Mesendoderm (in vitro differentiated cells): Measurements from ENCODE around the gene GNG7.

Experiments
- DNase-seq: peaks from one replicate; pipeline ENCODE4 v3.0.0; 2013
- H2AK5ac ChIP-seq: 2 replicates; pipeline ENCODE4 v1.6.1; 2013; ENCODE audit warnings: low read length, inconsistent platforms
- H2BK120ac ChIP-seq: 2 replicates; pipeline ENCODE4 v1.6.1; 2013; ENCODE audit warnings: low read depth, mild to moderate bottlenecking, low read length, moderate library complexity, mixed read lengths
- H2BK15ac ChIP-seq: replicated peaks from 2 replicates; pipeline ENCODE4 v1.6.1; 2013; ENCODE audit warnings: low read depth, mild to moderate bottlenecking, moderate library complexity
- H2BK5ac ChIP-seq: 2 replicates; pipeline ENCODE4 v1.6.1; 2013; ENCODE audit warnings: low read length, inconsistent platforms
- H3K18ac ChIP-seq: 2 replicates; pipeline ENCODE4 v1.6.1; 2013; ENCODE audit warnings: mild to moderate bottlenecking, low read length, mixed read lengths
- H3K23ac ChIP-seq: one replicate; pipeline ENCODE4 v1.6.1; 2013; ENCODE audit warnings: low read length
- H3K27ac ChIP-seq: 2 replicates; pipeline ENCODE4 v1.5.1; 2013; ENCODE audit warnings: low read depth, mild to moderate bottlenecking, inconsistent platforms, low read length, moderate library complexity
- H3K27me3 ChIP-seq: 2 replicates; pipeline ENCODE4 v1.6.1; 2013; ENCODE audit warnings: low read length, control low read depth, mild to moderate bottlenecking, inconsistent platforms; ENCODE audit not compliant: insufficient read depth, poor library complexity
- H3K36me3 ChIP-seq: 2 replicates; pipeline ENCODE4 v1.6.1; 2013; ENCODE audit warnings: low read length, inconsistent platforms; ENCODE audit not compliant: control insufficient read depth, insufficient read depth
- H3K4ac ChIP-seq: one replicate; pipeline ENCODE4 v1.6.1; 2013; ENCODE audit warnings: low read depth, mild to moderate bottlenecking, low read length, moderate library complexity
- H3K4me1 ChIP-seq: 2 replicates; pipeline ENCODE4 v1.6.1; 2013; ENCODE audit warnings: low read depth, low read length, inconsistent platforms; ENCODE audit not compliant: control insufficient read depth
- H3K4me2 ChIP-seq: 2 replicates; pipeline ENCODE4 v1.6.1; 2013; ENCODE audit warnings: low read length
- H3K4me3 ChIP-seq: 2 replicates; pipeline ENCODE4 v1.5.1; 2013; ENCODE audit warnings: mild to moderate bottlenecking, low read length
- H3K56ac ChIP-seq: one replicate; pipeline ENCODE4 v1.6.1; 2013; ENCODE audit warnings: low read length
- H3K79me1 ChIP-seq: 2 replicates; pipeline ENCODE4 v1.6.1; 2013; ENCODE audit warnings: low read length, inconsistent platforms
- H3K79me2 ChIP-seq: 2 replicates; pipeline ENCODE4 v1.6.1; 2013; ENCODE audit warnings: mild to moderate bottlenecking, low read length; ENCODE audit not compliant: control insufficient read depth, insufficient read depth
- H3K9ac ChIP-seq: 2 replicates; pipeline ENCODE4 v1.6.1; 2013; ENCODE audit warnings: low read length, inconsistent platforms
- H4K5ac ChIP-seq: one replicate; pipeline ENCODE4 v1.6.1; 2013; ENCODE audit warnings: low read length
- H4K8ac ChIP-seq: one replicate; pipeline ENCODE4 v1.6.1; 2013; ENCODE audit warnings: low read depth, mild to moderate bottlenecking, control low read depth, low read length, moderate library complexity
- WGBS: extraction: QIAGEN DNeasy Blood & Tissue Kit; methylation state at CpG from one replicate; pipeline ENCODE4 v1.1.7; 2013; ENCODE audit warnings: low lambda C conversion rate, missing lambda C conversion rate; ENCODE audit not compliant: insufficient coverage; ENCODE audit errors: extremely low coverage; 5-methylcytosine and 5-hydroxymethylcytosine counted together

GNG7 gene

DNA sequence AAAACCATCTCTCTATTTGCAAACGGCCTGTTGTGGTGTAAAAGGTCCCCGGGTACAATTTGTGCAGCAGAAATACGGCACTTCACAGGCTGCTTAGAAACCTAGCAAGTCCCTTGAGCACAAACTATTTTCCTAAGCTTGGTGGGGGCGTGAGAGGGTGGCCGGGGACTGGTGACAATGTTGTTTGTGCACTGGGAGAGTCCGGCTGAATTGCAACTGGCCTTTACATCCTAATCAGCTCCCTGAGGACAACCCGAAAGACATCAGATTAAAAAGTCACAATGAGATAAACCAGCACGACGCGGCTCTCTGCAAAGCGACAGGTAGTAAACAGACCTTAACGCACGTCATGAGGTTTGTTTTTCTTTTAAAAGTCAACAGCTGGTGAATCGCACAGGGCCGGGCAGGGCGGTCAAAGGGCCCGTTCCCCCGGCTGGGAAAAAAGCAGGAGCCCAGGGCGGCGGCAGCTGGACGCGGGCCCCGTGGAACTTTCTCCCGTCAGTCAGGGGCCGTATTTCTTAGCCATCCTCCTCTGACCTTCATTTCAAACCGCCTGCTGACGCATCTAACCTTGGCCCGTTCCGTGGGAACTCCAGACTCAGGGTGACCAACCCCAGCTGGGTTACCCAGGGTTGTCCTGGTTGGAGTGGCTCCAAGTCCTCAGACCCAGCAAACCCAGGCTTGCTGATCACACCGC is 114.3 kb downstream of the GNG7 start:
- peak; percentile 50 for DNase-seq
- H3K27ac ChIP-seq = peak overlapping the region; percentile 60

DNA sequence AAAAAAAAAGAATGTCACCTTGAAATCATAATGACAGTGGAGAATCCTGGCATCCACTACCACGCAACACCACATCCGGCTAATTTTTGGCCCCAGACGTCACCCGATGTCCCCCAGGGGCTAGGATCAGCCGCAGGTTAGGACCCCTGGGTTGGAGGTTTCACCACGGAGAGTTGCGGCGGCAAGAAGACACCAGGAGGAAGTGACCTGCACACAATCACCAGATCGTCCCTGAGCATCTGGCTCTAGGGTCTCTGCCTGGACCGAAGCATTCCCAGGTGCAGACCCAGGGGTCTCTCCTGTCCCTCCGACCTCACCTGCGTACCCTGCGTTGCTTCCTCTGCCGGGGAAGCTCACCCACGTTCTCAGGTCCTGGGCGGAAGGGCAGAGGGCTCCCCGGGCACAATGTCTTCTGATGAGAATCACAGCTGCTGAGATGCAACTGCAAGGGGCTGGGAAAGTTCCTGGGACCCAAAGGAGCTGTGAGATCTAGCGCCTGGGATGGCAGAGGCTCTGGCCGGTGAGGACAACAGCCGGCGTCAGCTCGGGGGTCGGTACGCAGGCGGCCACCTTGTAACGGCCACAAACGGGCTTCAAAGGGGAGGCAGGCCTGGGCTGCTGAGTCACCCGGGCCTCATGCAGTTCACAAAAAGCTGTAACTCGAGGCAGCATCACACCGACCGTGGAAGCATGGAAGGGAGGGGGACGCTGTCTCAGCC is 115.3 kb downstream of the GNG7 start:
- peak; percentile 78 for DNase-seq
- H3K36me3 ChIP-seq = no peaks in the 10 kb centered on the region
- peaks cover 12% of the 10 kb centered on the region for H3K4me1 ChIP-seq
- no peaks in the 10 kb centered on the region for H3K27me3 ChIP-seq
- no peak overlapping the region for H3K4me3 ChIP-seq
- no peak overlapping the region for H2BK15ac ChIP-seq
- peak overlapping the region; percentile 28 for H3K18ac ChIP-seq
- H3K79me1 ChIP-seq = no peaks in the 10 kb centered on the region
- no peak overlapping the region for H4K8ac ChIP-seq
- no CpG with 5 or more reads among the region's 32 CpGs for WGBS
- peak overlapping the region; percentile 84 for H3K4ac ChIP-seq
- H4K5ac ChIP-seq = no peak overlapping the region
- H3K4me2 ChIP-seq = no peak overlapping the region
- peak overlapping the region; percentile 98 for H2AK5ac ChIP-seq
- peak overlapping the region; percentile 32 for H2BK120ac ChIP-seq
- H3K27ac ChIP-seq = no peak overlapping the region
- H3K23ac ChIP-seq = peak overlapping the region; percentile 69
- no peaks in the 10 kb centered on the region for H3K79me2 ChIP-seq
- H3K56ac ChIP-seq = peak overlapping the region; percentile 88
- no peak overlapping the region for H3K9ac ChIP-seq
- peak overlapping the region; percentile 67 for H2BK5ac ChIP-seq

More for the DNA sequence above, 114.3 kb downstream of the GNG7 start:
- Histone ChIP-seq H3K27me3 (no peaks in the 10 kb centered on the region), H3K4me1 (peaks cover 12% of the 10 kb centered on the region), H3K56ac (peak overlapping the region; percentile 88), H2BK120ac (no peak overlapping the region), H3K4ac (peak overlapping the region; percentile 74), H3K4me3 (no peak overlapping the region), H2BK15ac (peak overlapping the region; percentile 20), H3K9ac (no peak overlapping the region), H3K79me2 (no peaks in the 10 kb centered on the region), H4K5ac (no peak overlapping the region), H2BK5ac (peak overlapping the region; percentile 50), H3K4me2 (no peak overlapping the region), H3K36me3 (no peaks in the 10 kb centered on the region), H3K23ac (no peak overlapping the region), H3K79me1 (no peaks in the 10 kb centered on the region), H2AK5ac (peak overlapping the region; percentile 74), H3K18ac (peak overlapping the region; percentile 42), H4K8ac (no peak overlapping the region)
- no CpG with 5 or more reads among the region's 30 CpGs for WGBS

DNA sequence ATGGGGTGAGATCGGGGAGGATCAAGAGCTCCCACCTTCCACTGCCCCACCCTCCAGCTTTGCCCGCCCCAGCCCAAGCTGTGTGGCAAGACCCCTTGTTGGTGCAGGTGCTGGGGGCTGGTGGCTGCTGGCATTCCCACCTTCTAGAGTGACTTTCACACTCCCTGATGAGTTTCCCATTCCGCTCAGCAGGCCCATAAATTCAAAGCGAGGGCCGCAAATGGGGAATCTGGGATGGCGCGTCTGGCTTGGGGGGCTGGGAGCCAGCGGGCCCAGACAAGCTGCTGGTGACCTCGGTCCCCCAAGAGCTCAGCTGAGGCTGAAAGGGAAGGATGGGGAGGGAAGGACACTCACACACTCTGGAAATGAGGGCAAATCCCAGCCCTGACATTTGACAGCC is 116.3 kb downstream of the GNG7 start:
- Histone ChIP-seq H3K23ac (peak overlapping the region; percentile 97), H3K9ac (no peak overlapping the region), H3K36me3 (no peaks in the 10 kb centered on the region), H4K8ac (no peak overlapping the region), H3K4ac (no peak overlapping the region), H2AK5ac (peak overlapping the region; percentile 51), H3K18ac (peak overlapping the region; percentile 46), H3K56ac (peak overlapping the region; percentile 84), H3K27me3 (no peaks in the 10 kb centered on the region), H2BK15ac (no peak overlapping the region), H3K79me2 (no peaks in the 10 kb centered on the region), H3K79me1 (no peaks in the 10 kb centered on the region), H4K5ac (no peak overlapping the region), H2BK5ac (peak overlapping the region; percentile 91), H3K4me1 (peaks cover 12% of the 10 kb centered on the region), H3K4me3 (no peak overlapping the region), H3K27ac (peak overlapping the region; percentile 84), H2BK120ac (no peak overlapping the region), H3K4me2 (no peak overlapping the region)
- no CpG with 5 or more reads among the region's 9 CpGs for WGBS
- DNase-seq = peak; percentile 45

DNA sequence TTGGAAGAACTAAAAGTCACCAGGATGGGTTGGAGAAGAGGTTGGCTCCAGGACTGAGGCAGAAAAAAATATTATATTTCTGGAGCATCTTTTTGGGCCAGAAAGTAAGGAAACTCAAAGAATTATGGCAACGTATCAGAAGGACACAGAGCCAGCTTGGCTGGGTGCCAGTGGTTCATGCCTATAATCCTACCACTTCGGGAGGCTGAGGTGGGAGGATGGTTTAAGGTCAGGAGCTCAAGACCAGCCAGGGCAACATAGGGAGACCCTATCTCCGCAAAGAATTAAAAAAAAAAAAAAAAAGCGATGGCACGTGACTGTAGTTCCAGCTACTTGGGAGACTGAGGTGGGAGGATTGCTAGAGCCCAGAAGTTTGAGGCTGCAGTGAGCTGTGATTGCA is 118.5 kb downstream of the GNG7 start:
- Histone ChIP-seq H3K4me1 (peaks cover 16% of the 10 kb centered on the region), H3K36me3 (no peaks in the 10 kb centered on the region), H3K9ac (no peak overlapping the region), H2AK5ac (no peak overlapping the region), H3K4ac (no peak overlapping the region), H3K18ac (no peak overlapping the region), H2BK5ac (no peak overlapping the region), H4K5ac (no peak overlapping the region), H2BK120ac (no peak overlapping the region), H3K56ac (no peak overlapping the region), H4K8ac (no peak overlapping the region), H3K79me2 (no peaks in the 10 kb centered on the region), H3K79me1 (no peaks in the 10 kb centered on the region), H3K27ac (no peak overlapping the region), H3K23ac (no peak overlapping the region), H3K4me3 (no peak overlapping the region), H2BK15ac (no peak overlapping the region), H3K4me2 (no peak overlapping the region), H3K27me3 (no peaks in the 10 kb centered on the region)
- no CpG with 5 or more reads among the region's 5 CpGs for WGBS
- DNase-seq = no peak

DNA sequence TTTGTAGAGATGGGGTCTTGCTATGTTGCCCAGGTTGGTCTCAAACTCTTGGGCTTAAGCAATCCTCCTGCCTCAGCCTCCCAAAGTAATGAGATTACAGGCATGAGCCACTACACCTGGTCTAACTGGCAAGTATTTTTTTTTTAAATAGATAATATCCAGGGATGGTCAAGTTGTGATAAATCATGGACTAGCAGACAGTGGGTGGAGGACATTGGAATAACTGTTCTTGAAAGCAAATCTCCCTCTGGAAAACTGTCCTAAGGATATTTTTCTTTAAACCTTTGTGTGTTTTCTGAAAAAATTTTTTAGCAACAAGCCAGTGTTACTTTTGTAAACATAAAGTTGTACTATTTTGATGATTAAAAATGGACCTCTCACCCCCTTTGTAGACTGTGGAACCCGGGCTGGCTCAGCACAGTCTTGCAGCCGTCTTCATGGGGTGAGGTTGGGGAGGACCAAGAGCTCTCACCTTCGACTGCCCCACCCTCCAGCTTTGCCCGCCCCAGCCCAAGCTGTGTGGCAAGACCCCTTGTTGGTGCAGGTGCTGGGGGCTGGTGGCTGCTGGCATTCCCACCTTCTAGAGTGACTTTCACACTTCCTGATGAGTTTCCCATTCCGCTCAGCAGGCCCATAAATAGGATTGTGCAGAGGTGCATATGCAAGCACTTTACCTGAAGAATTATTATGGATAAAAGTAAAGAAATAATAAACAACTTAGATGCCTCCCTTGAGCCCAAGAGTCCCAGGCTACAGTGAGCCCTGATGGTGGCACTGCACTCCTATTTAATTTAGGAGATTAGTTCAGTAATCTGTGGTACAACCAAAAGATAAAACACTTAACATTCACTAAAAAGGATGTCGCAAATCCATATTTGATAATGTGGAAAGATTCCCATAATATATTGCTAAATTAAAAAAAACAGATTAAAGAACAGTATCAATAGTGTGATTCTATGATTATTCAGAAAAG is 119.2 kb downstream of the GNG7 start:
- Histone ChIP-seq H3K4me1 (peaks cover 16% of the 10 kb centered on the region), H4K5ac (no peak overlapping the region), H2AK5ac (no peak overlapping the region), H3K56ac (no peak overlapping the region), H3K79me1 (no peaks in the 10 kb centered on the region), H3K4me2 (no peak overlapping the region), H3K4ac (no peak overlapping the region), H3K36me3 (no peaks in the 10 kb centered on the region), H4K8ac (no peak overlapping the region), H2BK15ac (no peak overlapping the region), H3K9ac (no peak overlapping the region), H3K79me2 (no peaks in the 10 kb centered on the region), H2BK5ac (no peak overlapping the region), H3K27ac (no peak overlapping the region), H3K4me3 (no peak overlapping the region), H3K27me3 (no peaks in the 10 kb centered on the region), H3K18ac (no peak overlapping the region), H3K23ac (no peak overlapping the region), H2BK120ac (no peak overlapping the region)
- no peak for DNase-seq
- WGBS = no CpG with 5 or more reads among the region's 6 CpGs
